ENCODE measurements around the gene MFN2. TPM values are rescaled to one million over a fixed set of nuclear protein-coding genes. Genes with fewer than 3 reads are reported as not detected.

Gene MFN2
- total RNA-seq, 1 donor from 2014 or later = 71.4 TPM

GRCh38 chr1:12015001-12015491 is 34.8 kb downstream of the MFN2 start:
- Mint-ChIP-seq H3K27ac (peak overlapping the region; percentile 43), H3K9me3 (no peaks in the 10 kb centered on the region), H3K36me3 (peaks cover 8% of the 10 kb centered on the region), H3K4me1 (ENCODE audit: unreplicated experiment) (peaks cover 13% of the 10 kb centered on the region), H3K4me3 (no peak overlapping the region), H3K27me3 (no peaks in the 10 kb centered on the region)
- TF ChIP-seq, protein P1, sequence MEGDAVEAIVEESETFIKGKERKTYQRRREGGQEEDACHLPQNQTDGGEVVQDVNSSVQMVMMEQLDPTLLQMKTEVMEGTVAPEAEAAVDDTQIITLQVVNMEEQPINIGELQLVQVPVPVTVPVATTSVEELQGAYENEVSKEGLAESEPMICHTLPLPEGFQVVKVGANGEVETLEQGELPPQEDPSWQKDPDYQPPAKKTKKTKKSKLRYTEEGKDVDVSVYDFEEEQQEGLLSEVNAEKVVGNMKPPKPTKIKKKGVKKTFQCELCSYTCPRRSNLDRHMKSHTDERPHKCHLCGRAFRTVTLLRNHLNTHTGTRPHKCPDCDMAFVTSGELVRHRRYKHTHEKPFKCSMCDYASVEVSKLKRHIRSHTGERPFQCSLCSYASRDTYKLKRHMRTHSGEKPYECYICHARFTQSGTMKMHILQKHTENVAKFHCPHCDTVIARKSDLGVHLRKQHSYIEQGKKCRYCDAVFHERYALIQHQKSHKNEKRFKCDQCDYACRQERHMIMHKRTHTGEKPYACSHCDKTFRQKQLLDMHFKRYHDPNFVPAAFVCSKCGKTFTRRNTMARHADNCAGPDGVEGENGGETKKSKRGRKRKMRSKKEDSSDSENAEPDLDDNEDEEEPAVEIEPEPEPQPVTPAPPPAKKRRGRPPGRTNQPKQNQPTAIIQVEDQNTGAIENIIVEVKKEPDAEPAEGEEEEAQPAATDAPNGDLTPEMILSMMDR (conservative IDR thresholded peaks at IDR 0.05) = no peak
- DNase-seq (ENCODE audit: extremely low spot score, unreplicated experiment) = no peak

- no peak overlapping the region for H3K4me3 Mint-ChIP-seq
- H3K27ac Mint-ChIP-seq = no peak overlapping the region
- peaks cover 8% of the 10 kb centered on the region for H3K36me3 Mint-ChIP-seq
- peaks cover 13% of the 10 kb centered on the region for H3K4me1 Mint-ChIP-seq (ENCODE audit: unreplicated experiment)
- DNase-seq (ENCODE audit: extremely low spot score, unreplicated experiment) = no peak
- TF ChIP-seq, protein P1 (conservative IDR thresholded peaks at IDR 0.05) = no peak
- no peaks in the 10 kb centered on the region for H3K27me3 Mint-ChIP-seq
- H3K9me3 Mint-ChIP-seq = no peaks in the 10 kb centered on the region
Observed at GRCh38 chr1:12015499-12015898, 35.3 kb downstream of the MFN2 start.

DNA sequence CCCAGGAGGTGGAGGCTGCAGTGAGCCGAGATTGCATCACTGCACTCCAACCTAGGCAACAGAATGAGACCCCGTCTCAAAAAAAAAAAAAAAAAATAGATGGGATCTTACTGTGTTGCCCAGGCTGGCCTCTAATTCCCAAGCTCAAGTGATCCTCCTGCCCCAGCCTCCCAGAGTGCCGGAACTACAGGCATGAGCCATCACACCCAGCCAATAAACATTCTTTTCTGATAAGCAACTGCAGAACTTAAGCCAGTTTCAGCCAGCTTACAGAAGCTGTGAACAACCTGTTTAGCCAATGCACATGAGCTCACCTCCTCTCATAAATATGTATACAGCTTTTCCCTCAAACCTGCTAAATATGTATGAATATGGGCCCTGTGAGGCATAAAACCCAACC is 35.9 kb downstream of the MFN2 start:
- TF ChIP-seq, protein P1 (conservative IDR thresholded peaks at IDR 0.05) = no peak
- no peak for DNase-seq (ENCODE audit: extremely low spot score, unreplicated experiment)
- no peak overlapping the region for H3K27ac Mint-ChIP-seq
- H3K4me3 Mint-ChIP-seq = no peak overlapping the region
- H3K4me1 Mint-ChIP-seq (ENCODE audit: unreplicated experiment) = peaks cover 13% of the 10 kb centered on the region
- no peaks in the 10 kb centered on the region for H3K27me3 Mint-ChIP-seq
- H3K36me3 Mint-ChIP-seq = peaks cover 8% of the 10 kb centered on the region
- no peaks in the 10 kb centered on the region for H3K9me3 Mint-ChIP-seq

GRCh38 chr1:12019858-12020509 is 39.7 kb downstream of the MFN2 start:
- Mint-ChIP-seq H3K9me3 (no peaks in the 10 kb centered on the region), H3K27ac (peak overlapping the region; percentile 91), H3K36me3 (peaks cover 7% of the 10 kb centered on the region), H3K4me3 (peak overlapping the region; percentile 90), H3K4me1 (ENCODE audit: unreplicated experiment) (peaks cover 5% of the 10 kb centered on the region), H3K27me3 (no peaks in the 10 kb centered on the region)
- DNase-seq (ENCODE audit: extremely low spot score, unreplicated experiment) = no peak
- TF ChIP-seq, protein P1 (conservative IDR thresholded peaks at IDR 0.05) = no peak

DNA sequence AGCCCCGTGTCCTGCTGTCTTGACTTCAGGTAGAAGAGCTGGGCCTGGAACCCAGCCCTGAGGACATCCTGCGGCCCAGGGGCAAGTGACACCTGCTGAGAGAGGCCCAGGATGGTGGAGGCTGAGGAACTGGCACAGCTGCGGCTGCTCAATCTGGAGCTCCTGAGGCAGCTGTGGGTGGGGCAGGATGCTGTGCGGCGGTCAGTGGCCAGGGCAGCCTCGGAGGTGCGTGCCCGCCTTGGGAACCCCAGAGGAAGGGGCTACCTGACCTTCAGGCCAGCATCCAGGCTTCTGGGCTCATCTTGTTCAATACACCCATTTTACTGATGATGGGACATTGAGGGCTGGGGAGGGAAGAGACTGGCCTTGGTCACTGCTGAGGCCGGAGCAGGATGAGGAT is 41.4 kb downstream of the MFN2 start:
- Mint-ChIP-seq H3K27me3 (no peaks in the 10 kb centered on the region), H3K36me3 (peaks cover 13% of the 10 kb centered on the region), H3K4me3 (no peak overlapping the region), H3K9me3 (no peaks in the 10 kb centered on the region), H3K4me1 (ENCODE audit: unreplicated experiment) (peaks cover 5% of the 10 kb centered on the region), H3K27ac (no peak overlapping the region)
- no peak for DNase-seq (ENCODE audit: extremely low spot score, unreplicated experiment)
- TF ChIP-seq, protein P1 (conservative IDR thresholded peaks at IDR 0.05) = no peak

Measured in type B pancreatic cell (in vitro differentiated cells).